Motor neuron (in vitro differentiated cells): Measurements from ENCODE around the gene C12orf56. TPM values are rescaled to one million over a fixed set of nuclear protein-coding genes. Genes with fewer than 3 reads are reported as not detected.
"Not testable (repeated sequence)": the region's sequence is repeated elsewhere in the genome, so short reads cannot be mapped to it uniquely, and the experiment has no call there.

Experiments
- ATAC-seq, 8 experiments: fragments of 200-7000 bp; cut with Tn5 transposase; replicated peaks in 6 of 8; 2 replicates each; pipeline ENCODE4 v1.8.0; 2021; ENCODE audit warnings: mild to moderate bottlenecking in 8 of 8, moderate library complexity in 8 of 8
- H3K27ac ChIP-seq, 2 donors: fragments of 250-450 bp; sonication (Bioruptor Pico); 2 replicates each; pipeline ENCODE4 v1.9.0; 2021; ENCODE audit warnings: antibody characterized with exemption in 2 of 2, mild to moderate bottlenecking in 2 of 2, moderate library complexity in 1 of 2
- H3K4me1 ChIP-seq, 2 donors: fragments of 250-450 bp; sonication (Bioruptor Pico); replicated peaks in 1 of 2; 2 replicates each; pipeline ENCODE4 v1.6.1; 2021; ENCODE audit warnings: antibody characterized with exemption in 2 of 2, mild to moderate bottlenecking in 2 of 2, moderate library complexity in 1 of 2
- H3K4me3 ChIP-seq, 5 donors: fragments of 250-450 bp; sonication (Bioruptor Pico); 2 replicates each; pipeline ENCODE4 v1.9.0; 2021; ENCODE audit warnings: antibody characterized with exemption in 5 of 5, mild to moderate bottlenecking in 5 of 5, moderate library complexity in 4 of 5
- WGBS, 10 experiments: fragments of 450-650 bp; shearing (Covaris generic); methylation state at CpG; one replicate each; pipeline ENCODE4 v1.0.0; 2022; 5-methylcytosine and 5-hydroxymethylcytosine counted together
- in situ Hi-C, 9 experiments: fragments of 400-800 bp; cut with MboI; loops; one replicate each; pipeline ENCODE4 v1.15.0; 2021; ENCODE audit warnings: low sequenced_read_pairs in 9 of 9, low pct_unique_long_range_greater_than_20kb in 2 of 9; ENCODE audit not compliant: unreplicated experiment in 9 of 9
- total RNA-seq, 8 experiments: library from RNA; unstranded; fragments of 300-600 nt; gene quantifications; 2 replicates each; pipeline versions ENCODE4 v1.2.3 to v1.2.4, GENCODE V29; 2022

C12orf56 gene
- total RNA-seq, 8 experiments from 2014 or later: 0.13 to 0.71 (median 0.32) TPM; not detected in 1

- H3K4me3 ChIP-seq: no peak overlapping the region
- no peak for ATAC-seq
- H3K27ac ChIP-seq: no peak overlapping the region
- no peaks in the 10 kb centered on the region for H3K4me1 ChIP-seq
- in situ Hi-C loops: loop anchor here in 3 of 9 experiments (25.0 kb wide), 1 partner anchor 546 kb away; the partner anchor contains the start of gene SRGAP1 (in 3 of the 3)
- WGBS, 10 experiments: 70 to 100% (median 100%) methylated on average over 1 of the region's 1 CpG; no CpG with 5 or more reads in 5 of the 10 experiments
Observed at GRCh38 chr12:64383675-64384074, 6.9 kb downstream of the C12orf56 start.

DNA sequence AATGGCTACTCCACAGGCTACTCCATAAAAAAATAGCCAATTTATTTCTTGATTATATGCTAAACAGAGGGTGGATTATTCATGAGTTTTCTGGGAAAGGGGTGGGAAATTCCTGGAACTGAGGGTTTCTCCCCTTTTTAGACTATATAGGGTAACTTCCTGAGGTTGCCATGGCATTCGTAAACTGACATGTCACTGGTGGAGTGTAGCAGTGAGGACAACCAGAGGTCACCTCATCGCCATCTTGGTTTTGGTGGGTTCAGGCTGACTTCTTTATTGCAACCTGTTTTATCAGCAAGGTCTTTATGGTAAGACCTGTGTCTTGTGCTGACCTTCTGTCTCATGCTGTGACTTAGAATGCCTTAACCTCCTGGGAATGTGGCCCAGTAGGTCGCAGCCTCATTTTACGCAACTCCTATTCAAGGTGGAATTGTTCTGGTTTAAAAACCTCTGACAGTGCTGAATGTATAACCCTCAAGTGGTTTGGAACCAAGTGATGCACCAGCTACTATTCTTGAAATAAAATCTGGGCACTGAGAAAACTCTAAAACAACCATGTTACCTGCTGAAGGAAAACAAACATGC is 27.7 kb downstream of the C12orf56 start:
- WGBS, 10 experiments: 83 to 100% (median 96%) methylated on average over 1 to 4 of the region's 4 CpGs; no CpG with 5 or more reads in 4 of the 10 experiments
- in situ Hi-C loops: no loop called here

DNA sequence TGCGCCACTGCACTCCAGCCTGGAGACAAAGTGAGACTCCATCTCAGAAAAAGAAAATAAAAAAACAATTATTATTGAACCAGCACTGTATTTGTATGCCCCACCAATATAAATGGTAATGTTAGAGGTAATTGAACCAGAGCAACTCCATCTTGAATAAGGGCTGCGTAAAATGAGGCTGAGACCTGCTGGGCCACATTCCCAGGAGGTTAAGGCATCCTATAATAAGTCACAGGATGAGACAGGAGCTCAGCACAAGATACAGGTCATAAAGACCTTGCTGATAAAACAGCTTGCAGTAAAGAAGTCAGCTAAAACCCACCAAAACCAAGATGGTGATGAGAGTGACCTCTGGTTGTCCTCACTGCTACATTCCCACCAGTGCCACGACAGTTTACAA is 29.4 kb downstream of the C12orf56 start:
- H3K4me1 ChIP-seq, H3K27ac ChIP-seq, ATAC-seq, H3K4me3 ChIP-seq, in situ Hi-C loops: not testable (repeated sequence)
- WGBS, 10 experiments: 58 to 100% (median 86%) methylated on average over 1 to 3 of the region's 3 CpGs; no CpG with 5 or more reads in 3 of the 10 experiments

More for the DNA sequence above, 27.7 kb downstream of the C12orf56 start:
- ATAC-seq: peak in 2 of 8 experiments; percentile 31 to 52
- no peaks in the 10 kb centered on the region for H3K4me1 ChIP-seq
- H3K4me3 ChIP-seq: no peak overlapping the region
- no peak overlapping the region for H3K27ac ChIP-seq

DNA sequence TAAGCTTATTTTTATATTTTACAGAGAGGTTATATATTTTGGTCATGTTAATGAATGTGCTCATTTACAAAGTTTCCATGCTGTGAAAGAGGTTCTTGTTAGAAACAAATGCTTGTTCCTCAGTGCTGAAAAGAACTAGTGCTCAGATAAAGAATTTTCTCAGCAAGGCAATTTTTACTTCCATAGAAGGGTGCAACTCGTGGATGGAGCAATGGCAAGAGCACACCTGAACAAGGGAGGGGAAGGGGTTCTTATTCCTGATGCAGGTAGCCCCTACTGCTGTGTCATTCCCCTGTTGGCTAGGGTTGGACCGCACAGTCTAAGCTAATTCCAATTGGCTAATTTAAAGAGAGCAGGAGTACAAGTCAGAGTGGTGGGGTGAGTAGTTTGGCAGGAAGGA is 34.3 kb downstream of the C12orf56 start:
- ATAC-seq: not testable (repeated sequence)

GRCh38 chr12:64352181-64352580 is 38.4 kb downstream of the C12orf56 start:
- ATAC-seq: no peak

More for the DNA sequence above, 34.3 kb downstream of the C12orf56 start:
- H3K4me3 ChIP-seq, H3K27ac ChIP-seq, in situ Hi-C loops, H3K4me1 ChIP-seq: not testable (repeated sequence)
- 13 to 100% (median 83%) methylated on average over 1 to 2 of the region's 2 CpGs; no CpG with 5 or more reads in 1 of the 10 experiments for WGBS, 10 experiments

GRCh38 chr12:64351265-64351664 is 39.3 kb downstream of the C12orf56 start:
- 70 to 100% (median 87%) methylated on average over 2 to 5 of the region's 5 CpGs; no CpG with 5 or more reads in 3 of the 10 experiments for WGBS, 10 experiments
- in situ Hi-C loops: no loop called here
- no peak overlapping the region for H3K4me3 ChIP-seq
- no peak for ATAC-seq
- no peaks in the 10 kb centered on the region for H3K4me1 ChIP-seq
- no peak overlapping the region for H3K27ac ChIP-seq

More at GRCh38 chr12:64352181-64352580, 38.4 kb downstream of the C12orf56 start:
- no peaks in the 10 kb centered on the region for H3K4me1 ChIP-seq
- no peak overlapping the region for H3K27ac ChIP-seq
- WGBS, 10 experiments: 13 to 92% (median 65%) methylated on average over 1 to 3 of the region's 4 CpGs; no CpG with 5 or more reads in 3 of the 10 experiments
- in situ Hi-C loops: no loop called here
- H3K4me3 ChIP-seq: no peak overlapping the region

GRCh38 chr12:64347630-64348029 is 42.9 kb downstream of the C12orf56 start:
- 52 to 93% (median 78%) methylated on average over 2 of the region's 2 CpGs for WGBS, 10 experiments
- ATAC-seq: no peak
- Histone ChIP-seq H3K4me3 (no peak overlapping the region), H3K4me1 (no peaks in the 10 kb centered on the region), H3K27ac (no peak overlapping the region)
- in situ Hi-C loops: no loop called here

DNA sequence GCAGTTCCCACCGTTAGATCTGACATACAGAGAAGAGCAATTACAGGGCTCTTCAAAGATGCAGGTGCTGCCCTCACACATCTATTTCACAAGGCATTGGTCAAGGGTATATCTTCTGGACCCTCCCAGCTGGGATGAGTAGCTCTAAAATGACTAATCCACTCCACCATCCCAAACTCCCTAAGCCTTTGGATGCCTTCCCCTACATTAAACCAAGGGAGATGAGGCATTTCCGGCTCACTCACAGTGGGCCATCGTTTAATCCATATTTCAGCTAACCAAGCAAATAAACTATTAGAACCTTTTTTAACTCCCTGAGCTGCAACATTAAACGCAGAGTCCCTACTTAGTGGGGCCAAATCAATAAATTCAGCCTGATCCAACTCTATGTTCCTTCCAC is 45.9 kb downstream of the C12orf56 start:
- ATAC-seq, H3K27ac ChIP-seq, H3K4me3 ChIP-seq, H3K4me1 ChIP-seq, in situ Hi-C loops: not testable (repeated sequence)
- 59 to 86% (median 82%) methylated on average over 2 to 4 of the region's 4 CpGs; no CpG with 5 or more reads in 6 of the 10 experiments for WGBS, 10 experiments

- ATAC-seq, H3K4me1 ChIP-seq, in situ Hi-C loops, H3K4me3 ChIP-seq, H3K27ac ChIP-seq: not testable (repeated sequence)
- WGBS, 10 experiments: 39 to 100% (median 76%) methylated on average over 1 to 2 of the region's 2 CpGs; no CpG with 5 or more reads in 1 of the 10 experiments
Observed at GRCh38 chr12:64340546-64340945, 50.0 kb downstream of the C12orf56 start.

GRCh38 chr12:64335886-64336466 is 54.6 kb downstream of the C12orf56 start:
- Histone ChIP-seq H3K4me1 (no peaks in the 10 kb centered on the region), H3K4me3 (no peak overlapping the region), H3K27ac (no peak overlapping the region)
- no peak for ATAC-seq
- 26 to 94% (median 84%) methylated on average over 2 to 4 of the region's 4 CpGs; no CpG with 5 or more reads in 1 of the 10 experiments for WGBS, 10 experiments
- in situ Hi-C loops: no loop called here

DNA sequence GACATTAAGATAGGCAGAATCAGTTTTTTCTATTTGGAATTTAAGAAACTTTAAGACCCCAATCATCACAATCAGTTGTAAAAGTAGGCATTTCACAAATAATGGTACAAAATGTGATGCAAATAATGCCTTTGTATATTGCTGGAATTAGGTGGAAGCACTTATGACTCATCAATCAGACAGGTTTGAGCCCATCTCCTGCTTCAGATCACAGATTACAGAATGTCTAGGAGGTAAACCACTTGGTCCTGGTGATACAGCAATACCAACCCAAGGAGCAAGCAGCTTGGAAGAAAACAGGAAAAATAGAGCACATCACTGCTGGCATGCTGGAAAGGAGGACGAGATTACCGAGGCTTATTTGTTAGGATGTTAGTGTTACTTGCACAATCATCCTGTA is 57.6 kb downstream of the C12orf56 start:
- Histone ChIP-seq H3K27ac (no peak overlapping the region), H3K4me1 (no peaks in the 10 kb centered on the region), H3K4me3 (no peak overlapping the region)
- no peak for ATAC-seq
- WGBS, 10 experiments: 7 to 100% (median 93%) methylated on average over 2 of the region's 2 CpGs; no CpG with 5 or more reads in 1 of the 10 experiments
- in situ Hi-C loops: no loop called here

GRCh38 chr12:64332296-64332695 is 58.3 kb downstream of the C12orf56 start:
- H3K27ac ChIP-seq: no peak overlapping the region
- no peaks in the 10 kb centered on the region for H3K4me1 ChIP-seq
- H3K4me3 ChIP-seq: no peak overlapping the region
- ATAC-seq: no peak
- WGBS, 10 experiments: 40 to 100% (median 96%) methylated on average over 1 to 4 of the region's 5 CpGs; no CpG with 5 or more reads in 1 of the 10 experiments
- in situ Hi-C loops: no loop called here

- WGBS, 10 experiments: 70 to 100% (median 90%) methylated on average over 2 to 9 of the region's 9 CpGs
- H3K4me1 ChIP-seq, ATAC-seq, in situ Hi-C loops, H3K27ac ChIP-seq, H3K4me3 ChIP-seq: not testable (repeated sequence)
Observed at GRCh38 chr12:64329031-64329710, 61.4 kb downstream of the C12orf56 start.
